HG03175 (cell line): ENCODE data around the gene CBR3.
"Not testable (repeated sequence)": the region's sequence is repeated elsewhere in the genome, so short reads cannot be mapped to it uniquely, and the experiment has no call there.

ENCODE experiments used
- ATAC-seq: cut with Tn5 transposase; IDR thresholded peaks from one replicate; pipeline ENCODE4 v1.9.1; 2021; ENCODE audit warnings: mild to moderate bottlenecking, moderate library complexity; ENCODE audit not compliant: unreplicated experiment

The CBR3 gene

GRCh38 chr21:36117286-36117741 lies 17.6 kb upstream of the CBR3 start:
- ATAC-seq, result no peak

- no peak for ATAC-seq
These were observed 14.5 kb upstream of the CBR3 start for GRCh38 chr21:36120304-36120888.

GRCh38 chr21:36122977-36123376 lies 11.9 kb upstream of the CBR3 start:
- ATAC-seq, result no peak

GRCh38 chr21:36124395-36124794 lies 10.5 kb upstream of the CBR3 start:
- ATAC-seq, result no peak

- ATAC-seq, result no peak
These were observed 9.2 kb upstream of the CBR3 start for GRCh38 chr21:36125512-36126207.

GRCh38 chr21:36126208-36126565 lies 8.7 kb upstream of the CBR3 start:
- no peak for ATAC-seq

- ATAC-seq, result no peak
These were observed 8.2 kb upstream of the CBR3 start for GRCh38 chr21:36126621-36127110.

- no peak for ATAC-seq
These were observed 7.5 kb upstream of the CBR3 start for GRCh38 chr21:36127250-36127904.

GRCh38 chr21:36127977-36128376 lies 6.9 kb upstream of the CBR3 start:
- ATAC-seq, result no peak

- no peak for ATAC-seq
These were observed 5.7 kb upstream of the CBR3 start for GRCh38 chr21:36129219-36129618.

GRCh38 chr21:36130414-36130762 lies 4.5 kb upstream of the CBR3 start:
- not testable (repeated sequence) for ATAC-seq

GRCh38 chr21:36130839-36131238 lies 4.0 kb upstream of the CBR3 start:
- ATAC-seq, result not testable (repeated sequence)

GRCh38 chr21:36132696-36133095 lies 2.2 kb upstream of the CBR3 start:
- ATAC-seq, result no peak

- peak; percentile 53 for ATAC-seq
These were observed 668 bp downstream of the CBR3 start for GRCh38 chr21:36135391-36136102.

GRCh38 chr21:36139791-36140190 lies 4.9 kb downstream of the CBR3 start:
- ATAC-seq, result not testable (repeated sequence)

- ATAC-seq, result peak; percentile 90
These were observed 6.6 kb downstream of the CBR3 start for GRCh38 chr21:36141513-36141925.

GRCh38 chr21:36144233-36144632 lies 9.4 kb downstream of the CBR3 start:
- not testable (repeated sequence) for ATAC-seq

- no peak for ATAC-seq
These were observed 10.4 kb downstream of the CBR3 start for GRCh38 chr21:36145259-36145658.

- no peak for ATAC-seq
These were observed 13.0 kb downstream of the CBR3 start for GRCh38 chr21:36147911-36148310.

GRCh38 chr21:36148886-36149285 lies 14.0 kb downstream of the CBR3 start:
- ATAC-seq, result no peak
